Ishikawa (cell line): Measurements from ENCODE around the gene PTPRM.

Source experiments
- CEBPB ChIP-seq: IDR thresholded peaks from 2 replicates; pipeline ENCODE4 v1.6.1; 2012
- CREB1 ChIP-seq: IDR thresholded peaks from 2 replicates; pipeline ENCODE4 v1.6.1; 2012; ENCODE audit warnings: low read depth
- EGR1 ChIP-seq: IDR thresholded peaks from 2 replicates; pipeline ENCODE4 v1.6.1; 2012
- EP300 ChIP-seq: IDR thresholded peaks from 2 replicates; pipeline ENCODE4 v1.6.1; 2012; ENCODE audit warnings: borderline replicate concordance
- FOXM1 ChIP-seq: IDR thresholded peaks from 2 replicates; pipeline ENCODE4 v1.6.1; 2012; ENCODE audit warnings: low read depth, borderline replicate concordance
- MAX ChIP-seq: IDR thresholded peaks from 2 replicates; pipeline ENCODE4 v1.6.1; 2012
- NFIC ChIP-seq: IDR thresholded peaks from 2 replicates; pipeline ENCODE4 v1.6.1; 2012
- RAD21 ChIP-seq: IDR thresholded peaks from 2 replicates; pipeline ENCODE4 v1.6.1; 2012; ENCODE audit warnings: low read depth
- REST ChIP-seq: IDR thresholded peaks from 2 replicates; pipeline ENCODE4 v1.6.1; 2012; ENCODE audit warnings: low read depth, mild to moderate bottlenecking
- TAF1 ChIP-seq: IDR thresholded peaks from 2 replicates; pipeline ENCODE4 v1.6.1; 2012; ENCODE audit warnings: low read depth, mild to moderate bottlenecking
- TCF12 ChIP-seq: IDR thresholded peaks from 2 replicates; pipeline ENCODE4 v1.6.1; 2012; ENCODE audit warnings: low read depth
- TEAD4 ChIP-seq: IDR thresholded peaks from 2 replicates; pipeline ENCODE4 v1.6.1; 2012
- USF1 ChIP-seq: IDR thresholded peaks from 2 replicates; pipeline ENCODE4 v1.6.1; 2012
- YY1 ChIP-seq: IDR thresholded peaks from 2 replicates; pipeline ENCODE4 v1.6.1; 2012; ENCODE audit warnings: low read depth
- ZBTB7A ChIP-seq: IDR thresholded peaks from 2 replicates; pipeline ENCODE4 v1.6.1; 2012; ENCODE audit warnings: low read depth

Gene PTPRM

GRCh38 chr18:8264116-8264515, 697.0 kb downstream of the PTPRM start:
- TF ChIP-seq EP300 (no peak), TCF12 (no peak), FOXM1 (no peak), ZBTB7A (no peak), REST (no peak), TAF1 (no peak), CEBPB (no peak), EGR1 (no peak), RAD21 (no peak), MAX (no peak), TEAD4 (no peak)

GRCh38 chr18:8264861-8265411, 697.8 kb downstream of the PTPRM start:
- TF ChIP-seq MAX (no peak), REST (no peak), EP300 (no peak), NFIC (no peak), EGR1 (no peak), ZBTB7A (no peak), CEBPB (no peak), YY1 (no peak), CREB1 (no peak), TCF12 (no peak), RAD21 (no peak), USF1 (no peak), TEAD4 (no peak)

GRCh38 chr18:8272254-8272653, 705.1 kb downstream of the PTPRM start:
- TF ChIP-seq ZBTB7A = no peak
- no peak for TF ChIP-seq NFIC
- no peak for TF ChIP-seq RAD21

- TF ChIP-seq TAF1 = no peak
- no peak for TF ChIP-seq REST
- no peak for TF ChIP-seq USF1
- no peak for TF ChIP-seq TEAD4
- no peak for TF ChIP-seq RAD21
- TF ChIP-seq NFIC = no peak
- no peak for TF ChIP-seq EGR1
- TF ChIP-seq TCF12 = no peak
- no peak for TF ChIP-seq YY1
- TF ChIP-seq CREB1 = no peak
- no peak for TF ChIP-seq FOXM1
Measured at GRCh38 chr18:8274370-8274769, 707.3 kb downstream of the PTPRM start.

GRCh38 chr18:8276406-8276805, 709.3 kb downstream of the PTPRM start:
- no peak for TF ChIP-seq NFIC
- no peak for TF ChIP-seq EP300
- no peak for TF ChIP-seq TEAD4
- TF ChIP-seq FOXM1 = no peak
- TF ChIP-seq EGR1 = no peak
- TF ChIP-seq USF1 = no peak
- no peak for TF ChIP-seq CEBPB
- TF ChIP-seq CREB1 = no peak
